ENCODE measurements around the gene SULT1B1.

Gene SULT1B1

GRCh38 chr4:69718396-69719271, 41.8 kb downstream of the SULT1B1 start:
- H3K27ac Mint-ChIP-seq, result no peak overlapping the region
- no peaks in the 10 kb centered on the region for H3K36me3 Mint-ChIP-seq (ENCODE audit: low read depth)
- no peak for TF ChIP-seq CTCF (IDR thresholded peaks at IDR 0.05)
- no peak overlapping the region for H3K4me3 Mint-ChIP-seq
- H3K9me3 Mint-ChIP-seq, result no peaks in the 10 kb centered on the region
- no peaks in the 10 kb centered on the region for H3K4me1 Mint-ChIP-seq
- no peaks in the 10 kb centered on the region for H3K27me3 Mint-ChIP-seq (ENCODE audit: low read depth, poor library complexity)
- no peak for DNase-seq

GRCh38 chr4:69717778-69718177, 42.6 kb downstream of the SULT1B1 start:
- Mint-ChIP-seq H3K36me3 (ENCODE audit: low read depth) (no peaks in the 10 kb centered on the region), H3K4me1 (no peaks in the 10 kb centered on the region), H3K27me3 (ENCODE audit: low read depth, poor library complexity) (no peaks in the 10 kb centered on the region), H3K9me3 (no peaks in the 10 kb centered on the region), H3K27ac (no peak overlapping the region), H3K4me3 (no peak overlapping the region)
- no peak for DNase-seq
- TF ChIP-seq CTCF (IDR thresholded peaks at IDR 0.05), result no peak

- H3K27ac Mint-ChIP-seq, result no peak overlapping the region
- no peaks in the 10 kb centered on the region for H3K9me3 Mint-ChIP-seq
- H3K4me3 Mint-ChIP-seq, result no peak overlapping the region
- H3K4me1 Mint-ChIP-seq, result no peaks in the 10 kb centered on the region
- H3K36me3 Mint-ChIP-seq (ENCODE audit: low read depth), result no peaks in the 10 kb centered on the region
- DNase-seq, result no peak
- H3K27me3 Mint-ChIP-seq (ENCODE audit: low read depth, poor library complexity), result no peaks in the 10 kb centered on the region
- no peak for TF ChIP-seq CTCF (IDR thresholded peaks at IDR 0.05)
Measured at GRCh38 chr4:69716654-69717053, 43.8 kb downstream of the SULT1B1 start.

GRCh38 chr4:69714086-69714485, 46.3 kb downstream of the SULT1B1 start:
- TF ChIP-seq CTCF (IDR thresholded peaks at IDR 0.05), result no peak
- Mint-ChIP-seq H3K27ac (no peak overlapping the region), H3K4me1 (no peaks in the 10 kb centered on the region), H3K36me3 (ENCODE audit: low read depth) (no peaks in the 10 kb centered on the region), H3K9me3 (peaks cover 8% of the 10 kb centered on the region), H3K4me3 (no peak overlapping the region), H3K27me3 (ENCODE audit: low read depth, poor library complexity) (peaks cover 2% of the 10 kb centered on the region)
- DNase-seq, result no peak

- TF ChIP-seq CTCF (IDR thresholded peaks at IDR 0.05), result no peak
- DNase-seq, result no peak
- H3K9me3 Mint-ChIP-seq, result peaks cover 8% of the 10 kb centered on the region
- H3K4me3 Mint-ChIP-seq, result no peak overlapping the region
- H3K27me3 Mint-ChIP-seq (ENCODE audit: low read depth, poor library complexity), result peaks cover 2% of the 10 kb centered on the region
- no peak overlapping the region for H3K27ac Mint-ChIP-seq
- no peaks in the 10 kb centered on the region for H3K4me1 Mint-ChIP-seq
- no peaks in the 10 kb centered on the region for H3K36me3 Mint-ChIP-seq (ENCODE audit: low read depth)
Measured at GRCh38 chr4:69713593-69713992, 46.8 kb downstream of the SULT1B1 start.

- no peak for DNase-seq
- H3K4me3 Mint-ChIP-seq, result no peak overlapping the region
- H3K4me1 Mint-ChIP-seq, result no peaks in the 10 kb centered on the region
- no peaks in the 10 kb centered on the region for H3K36me3 Mint-ChIP-seq (ENCODE audit: low read depth)
- TF ChIP-seq CTCF (IDR thresholded peaks at IDR 0.05), result no peak
- no peak overlapping the region for H3K27ac Mint-ChIP-seq
- peaks cover 8% of the 10 kb centered on the region for H3K9me3 Mint-ChIP-seq
- peaks cover 2% of the 10 kb centered on the region for H3K27me3 Mint-ChIP-seq (ENCODE audit: low read depth, poor library complexity)
Measured at GRCh38 chr4:69710580-69710979, 49.8 kb downstream of the SULT1B1 start.

All from nephron progenitor cell (in vitro differentiated cells).